Esophagus muscularis mucosa (tissue), 3 donors: ENCODE measurements around the gene TMEM200C.

ENCODE experiments used
- CTCF ChIP-seq, 3 experiments: fragments of 200-600 bp in 2 of 3; fragments of 450-650 bp in 1 of 3; sonication (generic) in 2 of 3; IDR thresholded peaks; one replicate each; pipeline ENCODE4 v1.5.1; 2017 to 2019; ENCODE audit warnings: antibody characterized with exemption in 3 of 3, mild to moderate bottlenecking in 2 of 3, moderate library complexity in 1 of 3
- POLR2A ChIP-seq: fragments of 450-650 bp; IDR thresholded peaks from one replicate; pipeline ENCODE4 v1.6.1; 2017; ENCODE audit warnings: antibody characterized with exemption, moderate library complexity, mild to moderate bottlenecking, low read depth

- TF ChIP-seq CTCF (IDR thresholded peaks at IDR 0.05) (no peak), POLR2A (no peak)
Measured at GRCh38 chr18:5871426-5871825, 23.9 kb downstream of the TMEM200C start.
